ENCODE results near the gene CSRNP3.

GRCh38 chr2:165586019-165586418, 116.5 kb downstream of the CSRNP3 start:
- no peak for TF ChIP-seq EZH2 (IDR thresholded peaks at IDR 0.05; ENCODE audit: low read depth)
- TF ChIP-seq CTCF (conservative IDR thresholded peaks at IDR 0.05), result no peak
